Measurements from ENCODE around the gene ARHGAP12.

Gene ARHGAP12

GRCh38 chr10:31949266-31949665 is 20.6 kb upstream of the ARHGAP12 start:
- no peak for DNase-seq (ENCODE audit: low read depth)

- no peak for DNase-seq (ENCODE audit: low read depth)
These were observed 19.4 kb upstream of the ARHGAP12 start for GRCh38 chr10:31948021-31948420.

GRCh38 chr10:31947144-31947926 is 18.7 kb upstream of the ARHGAP12 start:
- DNase-seq (ENCODE audit: low read depth), result peak; percentile 95

DNA sequence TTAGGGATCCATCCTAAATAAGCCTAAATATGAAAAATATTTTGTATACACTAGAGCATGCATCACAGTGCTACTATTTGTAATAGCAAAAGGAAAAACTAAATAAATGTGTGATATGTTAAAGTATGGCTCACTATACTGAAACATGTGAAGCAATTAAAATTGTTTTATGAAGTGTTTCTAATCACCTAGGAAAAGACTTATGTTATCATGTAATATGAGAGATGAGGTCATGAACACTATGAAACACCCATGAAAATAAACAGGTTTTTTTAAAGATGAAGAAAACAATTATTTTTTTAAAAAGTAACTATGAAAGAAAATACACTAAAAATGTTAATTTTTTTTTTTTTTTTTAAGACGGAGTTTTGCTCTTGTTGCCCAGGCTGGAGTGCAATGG is 16.8 kb upstream of the ARHGAP12 start:
- DNase-seq (ENCODE audit: low read depth), result no peak

- no peak for DNase-seq (ENCODE audit: low read depth)
These were observed 15.4 kb upstream of the ARHGAP12 start for GRCh38 chr10:31944071-31944433.

- DNase-seq (ENCODE audit: low read depth), result no peak
These were observed 14.3 kb upstream of the ARHGAP12 start for GRCh38 chr10:31942892-31943291.

GRCh38 chr10:31942435-31942834 is 13.8 kb upstream of the ARHGAP12 start:
- no peak for DNase-seq (ENCODE audit: low read depth)

- peak; percentile 100 for DNase-seq (ENCODE audit: low read depth)
These were observed 12.4 kb upstream of the ARHGAP12 start for GRCh38 chr10:31940839-31941653.

GRCh38 chr10:31939797-31940708 is 11.4 kb upstream of the ARHGAP12 start:
- peak; percentile 78 for DNase-seq (ENCODE audit: low read depth)

GRCh38 chr10:31937371-31937770 is 8.7 kb upstream of the ARHGAP12 start:
- no peak for DNase-seq (ENCODE audit: low read depth)

GRCh38 chr10:31936933-31937332 is 8.3 kb upstream of the ARHGAP12 start:
- peak; percentile 50 for DNase-seq (ENCODE audit: low read depth)

DNA sequence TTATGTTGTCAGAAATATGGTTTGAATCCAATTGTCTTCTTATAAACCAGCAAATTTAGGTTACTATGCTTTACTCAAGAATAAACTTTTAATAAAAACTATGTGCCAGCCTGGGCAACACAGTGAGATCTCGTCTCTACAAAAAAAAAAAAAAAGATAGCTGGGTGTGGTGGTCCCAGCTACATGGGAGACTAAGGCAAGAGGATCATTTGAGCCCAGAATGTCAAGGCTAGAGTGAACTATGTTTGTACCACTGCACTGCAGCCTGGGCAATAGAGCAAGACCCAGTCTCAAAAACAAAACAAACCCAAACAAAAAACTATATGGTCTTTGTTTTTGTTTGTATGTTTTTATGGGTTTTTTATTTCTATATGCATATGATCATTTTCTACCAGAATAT is 7.5 kb upstream of the ARHGAP12 start:
- DNase-seq (ENCODE audit: low read depth), result no peak

DNA sequence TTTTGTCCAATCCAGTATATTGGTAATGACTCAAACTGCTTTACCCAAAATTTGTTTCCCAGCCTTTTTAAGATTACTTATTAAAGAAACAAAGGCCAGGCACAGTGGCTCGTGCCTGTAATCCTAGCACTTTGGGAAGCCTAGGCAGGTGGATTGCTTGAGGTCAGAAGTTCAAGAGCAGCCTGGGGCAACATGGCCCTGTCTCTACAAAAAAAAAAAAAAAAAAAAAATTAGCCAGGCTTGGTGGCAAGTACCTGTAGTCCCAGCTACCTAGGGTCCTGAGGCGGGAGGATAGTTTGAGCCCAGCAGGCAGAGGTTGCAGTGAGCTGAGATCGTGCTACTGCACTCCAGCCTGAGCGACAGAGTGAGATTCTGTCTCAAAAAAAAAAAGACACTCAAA is 7.0 kb upstream of the ARHGAP12 start:
- no peak for DNase-seq (ENCODE audit: low read depth)

DNA sequence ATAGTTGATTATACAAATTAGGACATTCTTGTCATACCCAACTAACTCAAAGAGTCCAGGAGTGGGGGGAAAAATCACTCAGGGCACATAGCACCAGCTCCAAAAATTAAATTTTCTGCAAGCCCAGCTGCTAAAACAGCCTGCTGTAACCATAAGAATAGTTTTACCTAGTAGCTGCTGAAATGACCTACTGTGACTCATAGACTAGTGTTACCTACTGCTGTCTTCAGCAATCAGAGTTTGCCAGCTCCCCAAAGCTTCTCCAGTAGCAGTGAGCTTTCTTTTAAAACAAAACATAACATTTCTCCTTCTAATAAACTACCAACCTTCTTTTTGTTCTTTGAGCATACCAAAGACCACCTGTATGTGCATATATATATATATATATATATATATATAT is 4.2 kb upstream of the ARHGAP12 start:
- DNase-seq (ENCODE audit: low read depth), result peak; percentile 48

DNA sequence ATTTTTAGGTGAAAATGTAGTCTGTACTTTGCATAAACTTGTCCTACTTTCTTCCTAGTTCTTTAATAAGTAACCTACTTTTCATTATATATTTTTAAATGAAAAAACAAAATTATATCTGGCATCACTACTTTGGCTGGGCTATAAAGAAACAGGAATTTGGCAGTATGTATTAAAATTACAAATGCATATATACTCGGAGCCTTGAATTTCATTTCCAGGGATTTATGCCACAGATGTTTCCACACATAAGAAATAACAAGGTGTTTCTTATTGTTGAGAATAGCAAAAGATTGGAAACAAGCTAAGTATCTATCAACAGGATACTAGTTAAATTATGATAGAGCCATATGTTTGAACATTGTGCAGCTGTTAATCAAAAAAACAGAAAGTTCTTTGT is 2.2 kb upstream of the ARHGAP12 start:
- DNase-seq (ENCODE audit: low read depth), result no peak

DNA sequence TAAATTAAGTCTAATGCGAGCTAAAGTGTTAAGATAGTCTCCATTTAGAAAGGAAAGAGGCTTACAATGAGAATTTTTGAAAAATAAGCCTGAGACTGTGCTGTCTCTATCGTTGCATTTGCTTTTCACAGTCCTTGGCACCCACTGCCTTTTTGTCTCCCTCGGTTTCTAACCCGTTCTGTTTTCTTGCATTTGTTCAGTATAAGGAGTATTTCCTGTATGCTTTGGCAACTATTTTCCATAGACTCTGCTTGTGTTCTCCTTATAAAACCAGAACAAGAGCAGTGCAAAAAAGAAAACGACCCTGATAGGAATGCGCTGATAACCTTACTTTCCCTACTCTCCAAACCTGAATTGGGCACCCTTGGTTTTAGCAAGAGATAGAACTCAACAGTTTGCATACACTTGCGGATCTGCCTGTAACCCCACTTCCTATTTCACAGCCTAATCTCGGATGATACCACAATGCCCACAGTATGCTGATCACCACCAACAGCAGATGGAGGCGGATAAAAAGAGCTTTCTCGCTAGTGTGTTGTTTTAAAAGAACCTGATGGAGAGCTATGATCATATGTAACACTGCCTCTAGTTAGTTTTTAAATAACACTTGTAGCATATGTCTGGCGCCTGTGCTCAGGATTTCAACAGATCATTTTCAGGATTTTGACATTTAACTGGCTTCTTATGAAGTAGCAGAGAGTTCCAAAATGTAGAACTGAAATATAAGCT is 1.6 kb upstream of the ARHGAP12 start:
- peak; percentile 49 for DNase-seq (ENCODE audit: low read depth)

- DNase-seq (ENCODE audit: low read depth), result peak; percentile 69
These were observed 811 bp upstream of the ARHGAP12 start for GRCh38 chr10:31929261-31930022.

GRCh38 chr10:31927884-31928548 is 615 bp downstream of the ARHGAP12 start:
- peak; percentile 70 for DNase-seq (ENCODE audit: low read depth)

GRCh38 chr10:31927565-31927883 is 1.1 kb downstream of the ARHGAP12 start:
- DNase-seq (ENCODE audit: low read depth), result no peak

- peak; percentile 57 for DNase-seq (ENCODE audit: low read depth)
These were observed 1.7 kb downstream of the ARHGAP12 start for GRCh38 chr10:31926765-31927564.

Measured in ELR (cell line).